GM12865 (cell line): Measurements from ENCODE around the gene UBR1.
A peak's percentile ranks its signal among the peaks of the same experiment; 100 is the strongest.

Source experiments
- DNase-seq: peaks from one replicate; pipeline ENCODE4 v3.0.0; 2010; ENCODE audit warnings: low read depth
- H3K4me3 ChIP-seq: 2 replicates; pipeline ENCODE4 v1.5.1; 2011; ENCODE audit warnings: mild to moderate bottlenecking, low read depth, low read length, control low read depth
- TF ChIP-seq, protein P1 (sequence below): IDR thresholded peaks from 2 replicates; pipeline ENCODE4 v1.5.1; 2011; ENCODE audit warnings: low read length, control low read depth, low read depth, inconsistent platforms; ENCODE audit not compliant: insufficient read depth; ENCODE audit errors: missing control alignments

The UBR1 gene

DNA sequence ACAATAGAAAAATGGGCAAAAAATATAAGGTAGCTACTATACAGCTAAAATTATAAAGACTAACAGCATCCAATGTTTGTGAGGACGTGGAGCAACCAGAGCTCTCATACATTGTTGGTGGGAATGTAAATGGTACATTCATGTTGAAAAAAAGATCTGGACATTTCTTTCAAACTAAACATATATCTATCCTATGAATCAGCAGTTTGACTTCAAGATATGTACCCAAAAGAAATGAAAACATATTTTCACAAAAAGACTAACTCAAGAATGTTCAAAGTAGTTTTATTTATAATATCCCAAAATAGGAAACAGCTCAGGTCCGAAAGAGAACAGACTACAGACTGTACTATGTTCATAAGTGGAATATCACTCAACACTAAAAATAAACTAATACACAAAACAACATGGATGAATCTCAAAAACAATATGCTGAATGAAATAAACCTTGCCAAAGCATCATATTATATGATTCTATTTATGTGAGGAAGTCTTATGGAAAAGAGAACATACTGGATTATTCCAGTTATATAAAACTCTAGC lies 176.5 kb downstream of the UBR1 start:
- DNase-seq: no peak
- TF ChIP-seq, protein P1, sequence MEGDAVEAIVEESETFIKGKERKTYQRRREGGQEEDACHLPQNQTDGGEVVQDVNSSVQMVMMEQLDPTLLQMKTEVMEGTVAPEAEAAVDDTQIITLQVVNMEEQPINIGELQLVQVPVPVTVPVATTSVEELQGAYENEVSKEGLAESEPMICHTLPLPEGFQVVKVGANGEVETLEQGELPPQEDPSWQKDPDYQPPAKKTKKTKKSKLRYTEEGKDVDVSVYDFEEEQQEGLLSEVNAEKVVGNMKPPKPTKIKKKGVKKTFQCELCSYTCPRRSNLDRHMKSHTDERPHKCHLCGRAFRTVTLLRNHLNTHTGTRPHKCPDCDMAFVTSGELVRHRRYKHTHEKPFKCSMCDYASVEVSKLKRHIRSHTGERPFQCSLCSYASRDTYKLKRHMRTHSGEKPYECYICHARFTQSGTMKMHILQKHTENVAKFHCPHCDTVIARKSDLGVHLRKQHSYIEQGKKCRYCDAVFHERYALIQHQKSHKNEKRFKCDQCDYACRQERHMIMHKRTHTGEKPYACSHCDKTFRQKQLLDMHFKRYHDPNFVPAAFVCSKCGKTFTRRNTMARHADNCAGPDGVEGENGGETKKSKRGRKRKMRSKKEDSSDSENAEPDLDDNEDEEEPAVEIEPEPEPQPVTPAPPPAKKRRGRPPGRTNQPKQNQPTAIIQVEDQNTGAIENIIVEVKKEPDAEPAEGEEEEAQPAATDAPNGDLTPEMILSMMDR: no peak
- H3K4me3 ChIP-seq: no peak overlapping the region

- DNase-seq: peak; percentile 35
- TF ChIP-seq, protein P1: no peak
- peak overlapping the region; percentile 92 for H3K4me3 ChIP-seq
These were observed 184.5 kb downstream of the UBR1 start for GRCh38 chr15:42921342-42921731.

DNA sequence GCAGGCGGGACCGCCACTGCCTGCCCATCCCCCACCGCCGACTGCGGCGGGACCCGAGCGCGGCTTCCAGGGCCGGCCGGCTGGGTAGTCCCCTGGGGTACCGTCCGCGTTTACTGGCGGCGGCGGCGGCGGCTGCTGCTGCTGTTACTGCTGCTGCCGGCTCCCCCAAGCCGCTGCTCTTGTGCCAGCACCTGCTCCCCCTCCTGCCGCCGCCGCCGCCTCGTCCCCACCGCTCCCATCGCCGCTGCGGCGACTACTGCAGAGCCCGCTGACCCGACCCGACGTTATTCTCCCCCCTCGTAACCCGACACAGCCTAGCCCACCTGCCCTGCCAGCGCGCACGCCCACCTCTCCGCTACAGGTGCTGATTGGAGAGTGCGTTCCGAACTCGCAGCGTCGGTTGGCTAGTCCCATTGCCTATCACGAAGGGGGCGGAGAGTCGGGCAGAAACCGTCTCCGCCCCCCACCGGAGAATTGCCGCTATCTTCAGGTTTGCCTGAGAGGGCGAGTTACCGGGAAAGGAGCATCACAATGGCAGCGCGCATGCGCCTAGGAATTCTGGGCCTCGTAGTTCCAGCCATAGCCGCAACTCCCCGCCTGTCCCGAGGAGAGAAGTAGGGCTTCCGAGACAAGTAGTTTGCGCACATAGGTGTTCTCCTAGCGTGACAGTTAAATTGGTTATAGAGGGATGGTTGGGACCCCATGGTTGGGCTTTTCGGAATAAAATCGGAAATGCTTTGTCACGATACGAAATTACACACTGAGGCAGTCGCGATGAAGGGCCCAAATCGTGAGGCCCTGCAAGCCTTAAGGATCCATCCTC lies 185.1 kb downstream of the UBR1 start, which contains the start of gene TTBK2:
Gene TTBK2, minus strand, starts transcription at position 260 of the 823 bp plus-strand sequence. CDS start 42,161 bp downstream, outside the sequence.
- TF ChIP-seq, protein P1: no peak
- peak; percentile 100 for DNase-seq
- H3K4me3 ChIP-seq: peak within 1 kb of the TSS; percentile 92

- DNase-seq: peak; percentile 46
- TF ChIP-seq, protein P1: no peak
- H3K4me3 ChIP-seq: peak overlapping the region; percentile 92
These were observed 185.9 kb downstream of the UBR1 start for GRCh38 chr15:42919799-42920518.

GRCh38 chr15:42919308-42919707 lies 186.5 kb downstream of the UBR1 start:
- TF ChIP-seq, protein P1: no peak
- peak; percentile 12 for DNase-seq
- peak overlapping the region; percentile 92 for H3K4me3 ChIP-seq

DNA sequence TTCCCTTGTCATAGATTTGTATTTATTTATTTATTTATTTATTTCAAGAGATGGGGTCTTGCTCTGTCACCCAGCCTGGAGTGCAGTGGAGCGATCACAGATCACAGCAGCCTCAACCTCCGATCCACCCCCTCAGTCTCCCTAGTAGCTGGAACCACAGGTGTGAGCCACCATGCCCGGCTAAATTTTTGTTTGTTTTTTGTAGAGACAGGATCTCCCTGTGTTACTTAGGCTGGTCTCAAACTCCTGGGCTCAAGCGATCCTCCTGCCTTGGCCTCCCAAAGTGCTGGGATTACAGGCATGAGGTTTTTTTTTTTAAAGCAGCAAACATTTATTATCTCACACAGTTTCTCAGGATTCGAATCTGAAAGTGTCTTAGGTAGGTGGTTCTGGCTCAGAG lies 187.8 kb downstream of the UBR1 start:
- H3K4me3 ChIP-seq: peak overlapping the region; percentile 48
- TF ChIP-seq, protein P1: no peak
- DNase-seq: peak; percentile 43
